HL-60 (cell line): ENCODE results near the gene TDRD1.

ENCODE experiments used
- DNase-seq, 2 experiments: peaks; one replicate each; pipeline ENCODE4 v3.0.0-alpha.2; 2010 to 2020; ENCODE audit warnings: low read depth in 1 of 2, low spot score in 1 of 2
- H3K27ac ChIP-seq: fragments of 250-450 bp; sonication (Bioruptor Pico); replicated peaks from 2 replicates; pipeline ENCODE4 v1.5.1; 2020; ENCODE audit warnings: mild to moderate bottlenecking, moderate library complexity
- H3K27me3 ChIP-seq: fragments of 250-450 bp; sonication (Bioruptor Pico); 2 replicates; pipeline ENCODE4 v1.5.1; 2021; ENCODE audit warnings: mild to moderate bottlenecking, moderate library complexity; ENCODE audit not compliant: insufficient read depth, poor library complexity, severe bottlenecking
- H3K4me3 ChIP-seq: replicated peaks from 2 replicates; pipeline ENCODE4 v1.5.1; 2011; ENCODE audit warnings: mild to moderate bottlenecking, control low read depth, low read length; ENCODE audit not compliant: insufficient read depth
- GABPA ChIP-seq: IDR thresholded peaks from 2 replicates; pipeline ENCODE4 v1.6.1; 2012; ENCODE audit warnings: low read depth
- POLR2AphosphoS5 ChIP-seq: IDR thresholded peaks from 2 replicates; pipeline ENCODE4 v1.6.1; 2012; ENCODE audit warnings: low read depth
- REST ChIP-seq: IDR thresholded peaks from 2 replicates; pipeline ENCODE4 v1.6.1; 2012; ENCODE audit warnings: low read depth; ENCODE audit not compliant: insufficient replicate concordance
- SPI1 ChIP-seq: IDR thresholded peaks from 2 replicates; pipeline ENCODE4 v1.6.1; 2012; ENCODE audit warnings: low read depth, mild to moderate bottlenecking, borderline replicate concordance
- TF ChIP-seq, protein P1 (sequence below): IDR thresholded peaks from one replicate; pipeline ENCODE4 v1.5.1; 2011; ENCODE audit warnings: low read length, control low read depth, inconsistent platforms; ENCODE audit not compliant: insufficient read depth

The TDRD1 gene

DNA sequence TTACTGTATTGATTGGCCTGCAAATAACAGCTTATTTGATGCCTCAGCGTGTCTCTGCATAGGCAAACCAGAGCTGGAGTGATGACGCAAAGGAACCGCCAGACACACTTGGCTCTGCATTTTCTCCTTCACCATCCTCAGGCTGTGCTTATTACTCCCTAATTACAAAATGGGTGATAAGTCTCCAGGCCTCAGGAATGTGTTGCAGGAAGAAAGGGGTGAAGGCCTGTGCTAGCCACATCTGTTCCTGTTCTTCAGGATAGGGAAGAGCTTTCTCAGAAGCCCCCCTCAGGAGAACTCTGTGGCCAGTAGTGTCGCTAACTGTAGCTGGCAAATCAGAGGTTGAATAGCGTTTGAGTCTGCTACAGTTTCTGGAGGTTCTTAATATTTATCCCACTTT lies 5.1 kb downstream of the TDRD1 start:
- no peak for TF ChIP-seq REST
- no peak for TF ChIP-seq GABPA
- TF ChIP-seq, protein P1, sequence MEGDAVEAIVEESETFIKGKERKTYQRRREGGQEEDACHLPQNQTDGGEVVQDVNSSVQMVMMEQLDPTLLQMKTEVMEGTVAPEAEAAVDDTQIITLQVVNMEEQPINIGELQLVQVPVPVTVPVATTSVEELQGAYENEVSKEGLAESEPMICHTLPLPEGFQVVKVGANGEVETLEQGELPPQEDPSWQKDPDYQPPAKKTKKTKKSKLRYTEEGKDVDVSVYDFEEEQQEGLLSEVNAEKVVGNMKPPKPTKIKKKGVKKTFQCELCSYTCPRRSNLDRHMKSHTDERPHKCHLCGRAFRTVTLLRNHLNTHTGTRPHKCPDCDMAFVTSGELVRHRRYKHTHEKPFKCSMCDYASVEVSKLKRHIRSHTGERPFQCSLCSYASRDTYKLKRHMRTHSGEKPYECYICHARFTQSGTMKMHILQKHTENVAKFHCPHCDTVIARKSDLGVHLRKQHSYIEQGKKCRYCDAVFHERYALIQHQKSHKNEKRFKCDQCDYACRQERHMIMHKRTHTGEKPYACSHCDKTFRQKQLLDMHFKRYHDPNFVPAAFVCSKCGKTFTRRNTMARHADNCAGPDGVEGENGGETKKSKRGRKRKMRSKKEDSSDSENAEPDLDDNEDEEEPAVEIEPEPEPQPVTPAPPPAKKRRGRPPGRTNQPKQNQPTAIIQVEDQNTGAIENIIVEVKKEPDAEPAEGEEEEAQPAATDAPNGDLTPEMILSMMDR: no peak
- TF ChIP-seq SPI1: no peak
- no peak for TF ChIP-seq POLR2AphosphoS5
- DNase-seq: no peak
- Histone ChIP-seq H3K27ac (no peak overlapping the region), H3K4me3 (no peak overlapping the region), H3K27me3 (peaks cover 5% of the 10 kb centered on the region)

GRCh38 chr10:114188001-114188400 lies 8.8 kb downstream of the TDRD1 start:
- H3K27me3 ChIP-seq: peaks cover 9% of the 10 kb centered on the region
- no peak for DNase-seq
- no peak overlapping the region for H3K27ac ChIP-seq
- no peak for TF ChIP-seq REST
- TF ChIP-seq, protein P1: no peak
- TF ChIP-seq GABPA: no peak
- TF ChIP-seq POLR2AphosphoS5: no peak
- TF ChIP-seq SPI1: no peak
- H3K4me3 ChIP-seq: no peak overlapping the region

DNA sequence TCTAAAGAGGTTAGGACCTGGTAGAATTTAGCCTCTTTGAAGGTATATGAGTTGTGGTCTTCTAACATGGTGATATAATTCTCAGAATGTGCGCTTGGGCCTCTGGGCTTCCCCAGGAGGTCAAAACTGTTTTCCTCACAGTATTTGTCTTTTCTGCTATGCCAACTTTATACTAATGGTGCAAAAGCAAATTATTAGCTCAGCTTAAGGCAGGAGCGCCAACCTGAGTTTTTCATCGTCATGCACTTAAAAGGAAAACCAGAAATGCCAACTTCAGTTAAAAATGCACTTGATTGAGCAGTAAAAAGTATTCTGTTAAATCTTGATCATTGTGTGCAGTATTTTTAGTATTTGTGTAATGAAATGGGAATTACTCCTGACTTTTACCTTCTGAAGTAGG lies 9.7 kb downstream of the TDRD1 start:
- no peak overlapping the region for H3K27ac ChIP-seq
- no peak for DNase-seq
- peaks cover 12% of the 10 kb centered on the region for H3K27me3 ChIP-seq
- no peak overlapping the region for H3K4me3 ChIP-seq
- TF ChIP-seq, protein P1: no peak
- TF ChIP-seq POLR2AphosphoS5: no peak
- no peak for TF ChIP-seq GABPA
- no peak for TF ChIP-seq SPI1
- TF ChIP-seq REST: no peak
